Measurements from ENCODE around the gene NAGLU. TPM values are rescaled to one million over a fixed set of nuclear protein-coding genes. Genes with fewer than 3 reads are reported as not detected.

Gene NAGLU
- total and polyA plus RNA-seq, 10 of the 15 experiments (the other 5 are each of a cell fraction or from before 2014, with no cell fraction given): 0.23 to 27.5 (median 8.9) TPM

DNA sequence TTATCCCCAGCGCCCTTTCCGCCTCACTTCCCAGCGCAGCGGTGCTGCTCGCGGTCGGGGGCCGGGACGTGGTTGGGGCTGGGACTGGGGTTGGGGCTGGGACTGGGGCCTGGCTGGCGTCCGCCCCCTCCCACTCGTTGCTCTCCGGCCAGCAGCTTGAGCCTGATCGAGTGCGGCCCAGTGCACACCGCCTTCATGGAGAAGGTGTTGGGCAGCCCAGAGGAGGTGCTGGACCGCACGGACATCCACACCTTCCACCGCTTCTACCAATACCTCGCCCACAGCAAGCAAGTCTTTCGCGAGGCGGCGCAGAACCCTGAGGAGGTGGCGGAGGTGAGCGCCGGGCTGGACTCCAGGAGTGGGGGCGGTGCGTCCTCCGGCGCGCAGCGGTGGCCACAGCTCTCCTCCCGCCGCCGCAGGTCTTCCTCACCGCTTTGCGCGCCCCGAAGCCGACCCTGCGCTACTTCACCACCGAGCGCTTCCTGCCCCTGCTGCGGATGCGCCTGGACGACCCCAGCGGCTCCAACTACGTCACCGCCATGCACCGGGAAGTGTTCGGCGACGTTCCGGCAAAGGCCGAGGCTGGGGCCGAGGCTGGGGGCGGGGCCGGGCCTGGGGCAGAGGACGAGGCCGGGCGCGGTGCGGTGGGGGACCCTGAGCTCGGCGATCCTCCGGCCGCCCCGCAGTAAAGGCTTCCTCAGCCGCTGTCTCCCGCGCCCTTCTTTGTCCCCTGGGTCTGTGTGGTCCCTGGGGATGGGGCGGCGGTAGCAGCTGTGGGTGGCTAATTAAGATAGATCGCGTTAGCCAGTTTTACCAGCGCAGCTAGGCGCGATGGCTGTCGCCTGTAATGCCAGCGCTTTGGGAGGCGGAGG is 18.4 kb downstream of the NAGLU start:
- TSS peak; percentile 82 for BruUV-seq (replicated peaks)
- Histone ChIP-seq H3K4me1 (ENCODE audit: control insufficient read depth, insufficient read depth, low read length) (no peaks in the 10 kb centered on the region; the same call in 1 of the 2 replicates), H2AFZ (ENCODE audit: control insufficient read depth, low read depth, low read length) (peak overlapping the region; percentile 86), H3K79me2 (ENCODE audit: control insufficient read depth, insufficient read depth, low read length) (peaks cover 16% of the 10 kb centered on the region), H4K20me1 (ENCODE audit: control insufficient read depth, insufficient read depth) (no peaks in the 10 kb centered on the region), H3K27me3 (replicated peaks in 1 of 2; ENCODE audit: control insufficient read depth in 2 of 2, insufficient read depth in 2 of 2, low read length in 1 of 2) (no peaks in the 10 kb centered on the region), H3K4me2 (ENCODE audit: control insufficient read depth, insufficient read depth) (peak overlapping the region; percentile 89), H3K36me3 (ENCODE audit: control insufficient read depth in 2 of 2, insufficient read depth in 2 of 2, low read length in 1 of 2) (no peaks in the 10 kb centered on the region; a peak in 1 of 4 replicates), H3K4me3 (peak overlapping the region; percentile 94), H3K9ac (ENCODE audit: control insufficient read depth, insufficient read depth, low read length) (peak overlapping the region; percentile 75), H3K27ac (ENCODE audit: control insufficient read depth, insufficient read depth) (peak overlapping the region; percentile 81), H3K9me3 (replicated peaks; ENCODE audit: control insufficient read depth, insufficient read depth, low read length) (no peaks in the 10 kb centered on the region)
- ChIA-PET SMC1A (ENCODE audit: uncharacterized antibody, unreplicated experiment) (interaction anchor here (0.9 to 1.3 kb wide), 3 partner anchors 19 to 209 kb away, joined by 3 read pairs; partner anchors contain the start of gene NAGLU), CTCF (interaction anchor here (1.0 to 1.8 kb wide), 9 partner anchors 12 to 209 kb away, joined by 3 to 7 read pairs (median 5); partner anchors contain the start of genes MLX and PSMC3IP), POLR2A (interaction anchor here (0.6 to 1.7 kb wide), 12 partner anchors 13 to 814 kb away, joined by 3 to 13 read pairs (median 3); partner anchors contain the start of genes NAGLU and VPS25), RAD21 (ENCODE audit: unreplicated experiment) (interaction anchor here (0.6 to 2.0 kb wide), 12 partner anchors 10 to 443 kb away, joined by 3 to 6 read pairs (median 3); partner anchors contain the start of gene RPL27)
- WGBS (ENCODE audit: insufficient coverage, insufficient replicate concordance, low lambda C conversion rate, missing lambda C conversion rate): under 1% methylated on average over 74 of the region's 82 CpGs
- ATAC-seq (peak; percentile 94), DNase-seq (ENCODE audit: low read depth, low spot score) (no peak), FAIRE-seq (peak; percentile 94)
- intact Hi-C loops (cut with micrococcal nuclease; ENCODE audit: unreplicated experiment): no loop called here
- in situ Hi-C loops (cut with MboI): no loop called here
- TF ChIP-seq FOXK2 (IDR thresholded peaks at IDR 0.05) (no peak), CUX1 (IDR thresholded peaks at IDR 0.05; ENCODE audit: insufficient replicate concordance, low read depth, low read length) (no peak), NFYA (IDR thresholded peaks at IDR 0.05; ENCODE audit: borderline replicate concordance, low read depth, low read length) (no peak), RELB (IDR thresholded peaks at IDR 0.05; ENCODE audit: low read depth) (peak; percentile 22; the same call in 1 of the 2 replicates), HCFC1 (IDR thresholded peaks at IDR 0.05; ENCODE audit: low read length) (peak; percentile 38; the same call in 1 of the 2 replicates), TCF7 (IDR thresholded peaks at IDR 0.05; ENCODE audit: borderline replicate concordance) (no peak), CHD4 (IDR thresholded peaks at IDR 0.05) (no peak), EP300 (IDR thresholded peaks at IDR 0.05; ENCODE audit: borderline replicate concordance in 1 of 2, control insufficient read depth in 1 of 2, low read depth in 2 of 2, low read length in 2 of 2) (no peak), CREM (IDR thresholded peaks at IDR 0.05; ENCODE audit: low read depth) (peak; percentile 92), NR2F1 (conservative IDR thresholded peaks at IDR 0.05) (peak; percentile 74)
- TF ChIP-seq, protein P1, sequence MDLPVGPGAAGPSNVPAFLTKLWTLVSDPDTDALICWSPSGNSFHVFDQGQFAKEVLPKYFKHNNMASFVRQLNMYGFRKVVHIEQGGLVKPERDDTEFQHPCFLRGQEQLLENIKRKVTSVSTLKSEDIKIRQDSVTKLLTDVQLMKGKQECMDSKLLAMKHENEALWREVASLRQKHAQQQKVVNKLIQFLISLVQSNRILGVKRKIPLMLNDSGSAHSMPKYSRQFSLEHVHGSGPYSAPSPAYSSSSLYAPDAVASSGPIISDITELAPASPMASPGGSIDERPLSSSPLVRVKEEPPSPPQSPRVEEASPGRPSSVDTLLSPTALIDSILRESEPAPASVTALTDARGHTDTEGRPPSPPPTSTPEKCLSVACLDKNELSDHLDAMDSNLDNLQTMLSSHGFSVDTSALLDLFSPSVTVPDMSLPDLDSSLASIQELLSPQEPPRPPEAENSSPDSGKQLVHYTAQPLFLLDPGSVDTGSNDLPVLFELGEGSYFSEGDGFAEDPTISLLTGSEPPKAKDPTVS (IDR thresholded peaks at IDR 0.05; ENCODE audit: low read depth, low read length): no peak

All from GM12878 (cell line).